ENCODE measurements around the gene HSD17B8. TPM values are rescaled to one million over a fixed set of nuclear protein-coding genes. Genes with fewer than 3 reads are reported as not detected.

HSD17B8 gene
- total RNA-seq = 1 to 10 TPM; 5.7 to 6.8 TPM
- 13.2 TPM for polyA plus RNA-seq (2013, experiment 1 of 2)
- 12.2 TPM for polyA plus RNA-seq (2013, experiment 2 of 2)
- long read RNA-seq, experiment 1, partial matches to known transcripts = 0 of 5 reads
- long read RNA-seq, experiment 1, other reads (novel, unspliced or antisense) = 2 of 5 reads
- long read RNA-seq, experiment 2, transcript HSD17B8-203 (9 exons, 990 nt) = major isoform, 7 of 8 reads
- long read RNA-seq, experiment 2, partial matches to known transcripts = 0 of 8 reads
- long read RNA-seq, experiment 2, other reads (novel, unspliced or antisense) = 1 of 8 reads
- long read RNA-seq, experiment 3, partial matches to known transcripts = 3 of 8 reads
- long read RNA-seq, experiment 3, other reads (novel, unspliced or antisense) = 2 of 8 reads
- long read RNA-seq, experiment 4, transcript HSD17B8-203 (9 exons, 990 nt) = major isoform, 20 of 23 reads
- long read RNA-seq, experiment 4, partial matches to known transcripts = 2 of 23 reads
- long read RNA-seq, experiment 4, other reads (novel, unspliced or antisense) = 1 of 23 reads

GRCh38 chr6:33204415-33205190 lies at the start of gene HSD17B8:
Gene HSD17B8 (plus strand): TSS chr6:33204655. CDS start chr6:33204669, 14 bp downstream.
- Mint-ChIP-seq H3K4me3 (peak within 1 kb of the TSS; percentile 96), H3K27ac (peak within 1 kb of the TSS; percentile 61), H3K4me1 (peaks cover 31% of the 10 kb centered on the region), H3K27me3 (ENCODE audit: insufficient read depth) (peaks cover 23% of the 10 kb centered on the region), H3K36me3 (ENCODE audit: low read depth) (peaks cover 30% of the 10 kb centered on the region), H3K9me3 (no peaks in the 10 kb centered on the region)
- H3K36me3 ChIP-seq (ENCODE audit: control insufficient read depth, insufficient read depth, low read length) = peaks cover 28% of the 10 kb centered on the region
- no peaks in the 10 kb centered on the region for H3K9me3 ChIP-seq (ENCODE audit: control insufficient read depth, low read length)
- 0 to 1% methylated on average over 7 to 48 of the region's 48 CpGs for WGBS, 2 experiments (ENCODE audit: insufficient coverage in 1 of 2, insufficient read length in 1 of 2)
- no peaks in the 10 kb centered on the region for H3K27me3 ChIP-seq (ENCODE audit: control insufficient read depth, insufficient read depth, low read length, poor library complexity, severe bottlenecking)
- peaks cover 11% of the 10 kb centered on the region for H3K4me1 ChIP-seq (ENCODE audit: control insufficient read depth, insufficient read depth, low read length)
- peak; percentile 98 for DNase-seq
- TF ChIP-seq CTCF (conservative IDR thresholded peaks at IDR 0.05) = no peak
- H3K9ac ChIP-seq (ENCODE audit: extremely low read depth, low read length, poor library complexity, severe bottlenecking) = peak within 1 kb of the TSS; percentile 70
- H3K4me3 ChIP-seq (ENCODE audit: low read length) = peak within 1 kb of the TSS; percentile 85
- peak within 1 kb of the TSS; percentile 90 for H3K27ac ChIP-seq (ENCODE audit: low read depth, low read length)

GRCh38 chr6:33156561-33156960 lies 47.9 kb upstream of the HSD17B8 start:
- no peak for TF ChIP-seq CTCF (conservative IDR thresholded peaks at IDR 0.05)

GRCh38 chr6:33156964-33157363 lies 47.5 kb upstream of the HSD17B8 start:
- Histone ChIP-seq H3K36me3 (ENCODE audit: control insufficient read depth, insufficient read depth, low read length) (no peaks in the 10 kb centered on the region), H3K4me1 (ENCODE audit: control insufficient read depth, insufficient read depth, low read length) (no peaks in the 10 kb centered on the region), H3K9me3 (ENCODE audit: control insufficient read depth, low read length) (peaks cover under 1% of the 10 kb centered on the region), H3K27me3 (ENCODE audit: control insufficient read depth, insufficient read depth, low read length, poor library complexity, severe bottlenecking) (peaks cover 4% of the 10 kb centered on the region), H3K9ac (ENCODE audit: extremely low read depth, low read length, poor library complexity, severe bottlenecking) (no peak overlapping the region), H3K27ac (ENCODE audit: low read depth, low read length) (no peak overlapping the region), H3K4me3 (ENCODE audit: low read length) (no peak overlapping the region)
- Mint-ChIP-seq H3K27ac (no peak overlapping the region), H3K4me3 (no peak overlapping the region), H3K27me3 (ENCODE audit: insufficient read depth) (peaks cover 23% of the 10 kb centered on the region), H3K4me1 (no peaks in the 10 kb centered on the region), H3K36me3 (ENCODE audit: low read depth) (peaks cover 2% of the 10 kb centered on the region), H3K9me3 (peaks cover 18% of the 10 kb centered on the region)
- WGBS, 2 experiments (ENCODE audit: insufficient coverage in 1 of 2, insufficient read length in 1 of 2) = 74 to 83% methylated on average over 1 to 2 of the region's 2 CpGs
- no peak for DNase-seq
- no peak for TF ChIP-seq CTCF (conservative IDR thresholded peaks at IDR 0.05)

More at GRCh38 chr6:33156561-33156960, 47.9 kb upstream of the HSD17B8 start:
- 92 to 94% methylated on average over 3 to 6 of the region's 6 CpGs for WGBS, 2 experiments (ENCODE audit: insufficient coverage in 1 of 2, insufficient read length in 1 of 2)
- Histone ChIP-seq H3K36me3 (ENCODE audit: control insufficient read depth, insufficient read depth, low read length) (no peaks in the 10 kb centered on the region), H3K27me3 (ENCODE audit: control insufficient read depth, insufficient read depth, low read length, poor library complexity, severe bottlenecking) (peaks cover under 1% of the 10 kb centered on the region), H3K9ac (ENCODE audit: extremely low read depth, low read length, poor library complexity, severe bottlenecking) (no peak overlapping the region), H3K9me3 (ENCODE audit: control insufficient read depth, low read length) (peaks cover 5% of the 10 kb centered on the region), H3K27ac (ENCODE audit: low read depth, low read length) (no peak overlapping the region), H3K4me1 (ENCODE audit: control insufficient read depth, insufficient read depth, low read length) (no peaks in the 10 kb centered on the region), H3K4me3 (ENCODE audit: low read length) (no peak overlapping the region)
- H3K27ac Mint-ChIP-seq = no peak overlapping the region
- peaks cover 22% of the 10 kb centered on the region for H3K9me3 Mint-ChIP-seq
- peaks cover 18% of the 10 kb centered on the region for H3K27me3 Mint-ChIP-seq (ENCODE audit: insufficient read depth)
- H3K36me3 Mint-ChIP-seq (ENCODE audit: low read depth) = peaks cover 2% of the 10 kb centered on the region
- DNase-seq = no peak
- H3K4me1 Mint-ChIP-seq = no peaks in the 10 kb centered on the region
- no peak overlapping the region for H3K4me3 Mint-ChIP-seq
